Activated naive CD8-positive, alpha-beta T cell treated with anti-CD3 and anti-CD28 coated beads for 36 hours (primary cell): ENCODE data around the gene MFSD11. TPM values are rescaled to one million over a fixed set of nuclear protein-coding genes. Genes with fewer than 3 reads are reported as not detected.
"Not testable (repeated sequence)": the region's sequence is repeated elsewhere in the genome, so short reads cannot be mapped to it uniquely, and the experiment has no call there.

Experiments
- DNase-seq: peaks from one replicate; pipeline ENCODE4 v3.0.0; 2021
- H3K27ac Mint-ChIP-seq: one replicate; pipeline ENCODE4 v1.8.0; 2022; ENCODE audit warnings: mild to moderate bottlenecking, moderate library complexity, mixed read lengths
- H3K27me3 Mint-ChIP-seq: one replicate; pipeline ENCODE4 v1.8.0; 2022; ENCODE audit warnings: mild to moderate bottlenecking, mixed read lengths
- H3K36me3 Mint-ChIP-seq: one replicate; pipeline ENCODE4 v1.8.0; 2021; ENCODE audit warnings: mild to moderate bottlenecking, mixed read lengths
- H3K4me1 Mint-ChIP-seq: one replicate; pipeline ENCODE4 v1.8.0; 2021; ENCODE audit warnings: mixed read lengths
- H3K4me3 Mint-ChIP-seq: one replicate; pipeline ENCODE4 v1.8.0; 2022; ENCODE audit warnings: mild to moderate bottlenecking, moderate library complexity, mixed read lengths
- H3K9me3 Mint-ChIP-seq: one replicate; pipeline ENCODE4 v1.8.0; 2022; ENCODE audit warnings: mixed read lengths
- total RNA-seq, 2 experiments: library from RNA; stranded (reverse); gene quantifications; one replicate each; pipeline ENCODE4 v1.2.3, GENCODE V29; 2021

MFSD11 gene
- total RNA-seq, 2 experiments from 2014 or later = 14.4 to 16.0 TPM

DNA sequence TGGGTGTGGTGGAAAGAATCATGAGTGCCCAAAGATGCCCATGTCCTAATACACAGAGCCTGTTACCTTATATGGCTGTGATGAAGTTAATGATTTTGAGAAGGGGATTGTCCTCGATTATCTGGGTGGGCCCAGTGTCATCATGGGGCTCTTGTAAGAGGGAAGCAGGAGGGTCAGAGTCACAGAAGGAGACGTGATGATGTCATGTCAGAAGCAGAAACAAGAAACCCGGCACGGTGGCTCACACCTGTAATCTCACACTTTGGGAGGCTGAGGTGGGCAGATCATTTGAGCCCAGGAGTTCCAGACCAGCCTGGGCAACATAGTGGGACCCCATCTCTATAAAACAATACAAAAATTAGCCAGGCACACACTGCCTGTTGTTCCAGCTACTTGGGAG is 75.0 kb downstream of the MFSD11 start:
- no peak for DNase-seq
- no peaks in the 10 kb centered on the region for H3K27me3 Mint-ChIP-seq
- H3K27ac Mint-ChIP-seq = no peak overlapping the region
- no peaks in the 10 kb centered on the region for H3K9me3 Mint-ChIP-seq
- H3K4me3 Mint-ChIP-seq = no peak overlapping the region
- H3K4me1 Mint-ChIP-seq = peaks cover 7% of the 10 kb centered on the region
- H3K36me3 Mint-ChIP-seq = no peaks in the 10 kb centered on the region

DNA sequence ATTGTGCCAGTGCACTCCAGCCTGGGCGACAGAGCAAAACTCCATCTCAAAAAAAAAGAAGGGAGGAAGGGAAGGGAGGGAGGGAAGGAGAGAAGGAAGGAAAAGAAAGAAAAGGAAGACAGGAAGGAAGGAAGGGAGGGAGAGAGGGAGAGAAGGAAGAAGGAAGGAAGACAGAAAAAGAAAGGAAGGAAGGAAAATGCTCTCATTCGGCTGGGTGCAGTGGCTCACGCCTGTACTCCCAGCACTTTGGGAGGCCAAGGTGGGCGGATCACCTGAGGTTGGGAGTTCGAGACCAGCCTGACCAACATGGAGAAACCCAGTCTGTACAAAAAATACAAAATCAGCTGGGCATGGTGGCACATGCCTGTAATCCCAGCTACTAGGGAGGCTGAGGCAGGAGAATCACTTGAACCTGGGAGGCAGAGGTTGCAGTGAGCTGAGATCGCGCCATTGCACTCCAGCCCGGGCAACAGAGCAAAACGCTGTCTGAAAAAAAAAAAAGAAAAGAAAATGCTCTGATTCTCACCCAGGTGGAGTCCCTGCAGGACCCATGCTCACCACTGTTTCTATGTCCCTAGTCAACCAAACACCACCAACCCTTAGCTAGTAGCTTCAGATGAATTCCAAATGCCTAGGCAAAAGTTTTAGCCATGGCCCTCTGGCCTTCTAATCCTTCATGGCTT is 78.1 kb downstream of the MFSD11 start:
- H3K4me1 Mint-ChIP-seq = not testable (repeated sequence)

DNA sequence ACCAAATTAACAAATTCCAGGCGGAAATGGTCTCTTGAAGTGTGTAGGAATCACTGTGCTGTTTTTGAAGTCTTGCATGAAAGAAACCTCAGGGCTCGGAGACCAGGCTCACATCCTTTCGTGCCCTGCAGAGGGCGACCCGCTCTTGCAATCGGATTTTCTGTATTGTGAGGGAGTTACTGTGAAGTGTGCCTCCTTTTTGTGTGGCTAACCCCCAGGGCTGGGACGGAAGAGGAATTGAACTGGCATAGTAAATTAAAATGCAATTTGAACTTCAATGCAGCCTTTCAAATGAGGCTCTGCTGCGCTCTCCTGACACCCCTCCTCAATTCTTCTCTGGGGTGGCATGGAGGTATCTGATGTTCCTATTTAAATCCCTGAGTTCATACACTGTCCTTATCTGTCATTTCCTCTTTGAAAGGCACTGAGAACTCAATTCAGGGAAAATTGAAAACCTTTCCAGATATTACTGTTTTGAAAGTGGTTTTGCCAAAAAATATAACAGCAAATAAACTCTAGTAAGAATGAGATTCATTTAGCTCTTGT is 78.7 kb downstream of the MFSD11 start:
- H3K4me3 Mint-ChIP-seq = no peak overlapping the region
- H3K4me1 Mint-ChIP-seq = peaks cover 7% of the 10 kb centered on the region
- no peak overlapping the region for H3K27ac Mint-ChIP-seq
- H3K36me3 Mint-ChIP-seq = no peaks in the 10 kb centered on the region
- no peaks in the 10 kb centered on the region for H3K27me3 Mint-ChIP-seq
- DNase-seq = peak; percentile 57
- H3K9me3 Mint-ChIP-seq = no peaks in the 10 kb centered on the region

More for the DNA sequence above, 78.1 kb downstream of the MFSD11 start:
- H3K27ac Mint-ChIP-seq, H3K9me3 Mint-ChIP-seq, H3K36me3 Mint-ChIP-seq, H3K27me3 Mint-ChIP-seq, DNase-seq, H3K4me3 Mint-ChIP-seq: not testable (repeated sequence)

DNA sequence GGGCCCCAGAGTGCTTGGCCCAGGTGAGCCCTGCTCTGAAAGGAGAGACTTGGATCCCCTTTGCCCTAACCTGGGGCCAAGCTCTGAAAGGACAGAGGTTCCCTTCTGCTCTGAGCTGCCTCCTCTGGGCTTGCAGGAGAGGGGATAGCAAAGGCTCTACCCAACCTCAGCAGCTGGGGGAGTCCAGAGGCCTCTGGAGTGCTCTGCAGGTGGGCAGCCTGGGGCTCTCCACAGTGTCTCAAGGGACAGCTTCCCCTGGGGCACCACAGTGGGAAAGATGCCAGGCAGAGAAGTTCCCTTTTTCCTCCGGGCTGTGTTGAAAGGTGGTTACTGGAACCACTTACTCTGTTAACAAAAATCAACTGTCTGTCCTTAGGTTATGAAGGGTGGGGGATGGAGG is 82.1 kb downstream of the MFSD11 start:
- H3K4me3 Mint-ChIP-seq = no peak overlapping the region
- no peak for DNase-seq
- H3K9me3 Mint-ChIP-seq = no peaks in the 10 kb centered on the region
- H3K27ac Mint-ChIP-seq = no peak overlapping the region
- H3K36me3 Mint-ChIP-seq = no peaks in the 10 kb centered on the region
- peaks cover 7% of the 10 kb centered on the region for H3K4me1 Mint-ChIP-seq
- H3K27me3 Mint-ChIP-seq = no peaks in the 10 kb centered on the region

DNA sequence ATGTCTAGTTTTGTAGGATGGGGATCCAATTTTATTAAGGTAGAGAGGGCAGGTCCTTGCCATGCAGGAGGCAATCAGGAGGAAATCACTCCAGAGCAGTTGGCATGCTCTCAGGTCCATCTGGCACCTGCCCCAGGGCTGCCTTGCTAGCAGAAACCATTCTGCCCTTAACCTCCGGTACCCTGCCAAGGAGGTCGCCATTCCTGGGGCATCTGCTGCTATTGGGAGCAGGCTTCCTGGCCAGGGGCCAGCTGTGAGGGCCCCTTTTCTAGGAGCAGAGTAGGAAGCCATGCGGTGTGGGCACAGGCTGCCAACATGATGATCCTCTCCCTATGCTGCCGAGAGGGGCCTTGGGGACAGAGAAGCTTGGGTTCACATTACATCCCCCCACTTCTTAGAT is 82.6 kb downstream of the MFSD11 start:
- Mint-ChIP-seq H3K9me3 (no peaks in the 10 kb centered on the region), H3K36me3 (no peaks in the 10 kb centered on the region), H3K4me3 (no peak overlapping the region), H3K4me1 (peaks cover 7% of the 10 kb centered on the region), H3K27me3 (no peaks in the 10 kb centered on the region), H3K27ac (no peak overlapping the region)
- no peak for DNase-seq

DNA sequence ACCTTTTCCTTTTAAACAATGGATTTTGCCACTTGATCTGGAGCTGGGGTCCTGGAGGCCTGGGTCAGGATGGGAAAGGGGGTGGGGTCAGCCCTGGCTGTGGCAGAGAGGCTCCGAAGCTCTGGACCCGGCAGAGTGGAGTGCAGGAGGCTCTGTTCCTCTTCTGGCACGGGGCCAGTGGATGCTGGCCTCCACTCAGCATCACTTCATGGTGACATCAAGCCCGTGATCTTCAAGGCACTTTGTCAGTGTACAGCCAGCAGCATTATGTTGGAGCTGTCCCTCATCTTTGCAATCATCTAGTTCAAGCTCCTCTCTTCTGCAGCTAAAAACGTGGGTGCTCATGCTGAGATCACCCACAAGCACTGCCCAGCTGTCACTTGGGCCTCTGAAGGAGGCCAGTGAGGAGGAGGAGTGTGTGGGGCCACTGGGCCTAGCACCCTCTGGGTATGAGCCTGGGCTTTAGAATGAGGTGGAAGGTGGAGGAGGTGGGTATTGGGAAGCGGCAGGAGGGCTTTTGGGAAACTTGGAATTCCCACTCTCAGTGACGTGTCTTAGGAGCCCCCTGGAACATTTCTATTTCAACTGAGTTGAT is 84.4 kb downstream of the MFSD11 start:
- Mint-ChIP-seq H3K9me3 (no peaks in the 10 kb centered on the region), H3K4me1 (no peaks in the 10 kb centered on the region), H3K27me3 (no peaks in the 10 kb centered on the region), H3K36me3 (no peaks in the 10 kb centered on the region), H3K4me3 (no peak overlapping the region), H3K27ac (no peak overlapping the region)
- no peak for DNase-seq

DNA sequence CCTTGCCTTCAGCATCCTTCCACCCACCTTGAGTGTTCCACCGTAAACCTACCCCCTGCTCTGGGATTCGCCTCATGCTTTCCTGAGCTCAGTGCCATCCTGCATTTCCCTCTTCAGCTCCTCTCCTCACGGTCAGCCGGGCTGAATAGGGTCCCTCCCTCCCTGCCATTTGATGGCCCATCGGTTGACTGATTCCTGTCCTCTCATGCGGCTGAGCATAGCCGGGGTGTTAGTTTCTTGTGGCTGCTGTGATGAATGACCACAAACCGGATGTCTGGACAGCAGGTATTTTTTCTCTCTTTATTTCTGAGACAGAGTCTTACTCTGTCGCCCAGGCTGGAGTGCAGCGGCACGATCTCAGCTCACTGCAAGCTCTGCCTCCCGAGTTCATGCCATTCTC is 86.2 kb downstream of the MFSD11 start:
- DNase-seq = no peak
- Mint-ChIP-seq H3K4me3 (no peak overlapping the region), H3K36me3 (no peaks in the 10 kb centered on the region), H3K9me3 (no peaks in the 10 kb centered on the region), H3K4me1 (no peaks in the 10 kb centered on the region), H3K27ac (no peak overlapping the region), H3K27me3 (no peaks in the 10 kb centered on the region)

DNA sequence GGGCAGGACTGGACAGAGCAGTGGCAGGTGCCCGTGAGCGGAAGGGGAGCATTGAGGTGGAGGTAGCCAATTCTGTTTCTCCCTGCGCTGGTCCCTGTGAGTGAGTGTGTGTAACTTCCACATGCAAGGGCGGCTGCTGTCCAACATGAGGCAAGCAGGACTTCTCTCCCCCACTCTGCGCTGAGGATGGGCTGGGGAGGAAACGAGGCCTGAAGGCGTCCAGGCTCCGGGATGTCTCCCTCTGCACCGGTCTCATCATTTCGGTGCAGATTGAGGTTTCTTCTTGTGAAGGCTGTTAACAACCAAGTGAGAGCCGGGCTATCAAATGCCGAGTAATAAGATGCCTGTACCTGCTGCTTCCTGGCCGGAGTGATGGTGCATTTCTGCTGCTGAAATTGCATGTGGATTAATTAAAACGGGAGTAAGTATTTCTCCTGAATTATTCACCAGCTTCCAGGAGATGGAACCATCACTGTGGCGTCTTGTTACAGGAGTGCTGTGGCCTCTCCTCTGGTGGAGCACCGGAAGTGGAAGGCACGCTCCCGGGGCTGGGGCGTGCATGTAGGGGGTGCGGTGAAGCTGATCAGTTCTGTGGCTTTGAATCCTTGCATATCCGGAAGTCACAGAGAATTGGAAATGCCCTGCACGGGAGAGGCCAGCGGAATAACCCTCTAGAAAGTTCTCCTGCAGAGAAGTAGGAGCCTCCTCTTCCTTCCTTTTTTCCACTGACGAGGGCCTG is 88.6 kb downstream of the MFSD11 start:
- H3K27ac Mint-ChIP-seq = no peak overlapping the region
- H3K27me3 Mint-ChIP-seq = no peaks in the 10 kb centered on the region
- no peak overlapping the region for H3K4me3 Mint-ChIP-seq
- H3K9me3 Mint-ChIP-seq = no peaks in the 10 kb centered on the region
- no peaks in the 10 kb centered on the region for H3K4me1 Mint-ChIP-seq
- H3K36me3 Mint-ChIP-seq = no peaks in the 10 kb centered on the region
- no peak for DNase-seq

DNA sequence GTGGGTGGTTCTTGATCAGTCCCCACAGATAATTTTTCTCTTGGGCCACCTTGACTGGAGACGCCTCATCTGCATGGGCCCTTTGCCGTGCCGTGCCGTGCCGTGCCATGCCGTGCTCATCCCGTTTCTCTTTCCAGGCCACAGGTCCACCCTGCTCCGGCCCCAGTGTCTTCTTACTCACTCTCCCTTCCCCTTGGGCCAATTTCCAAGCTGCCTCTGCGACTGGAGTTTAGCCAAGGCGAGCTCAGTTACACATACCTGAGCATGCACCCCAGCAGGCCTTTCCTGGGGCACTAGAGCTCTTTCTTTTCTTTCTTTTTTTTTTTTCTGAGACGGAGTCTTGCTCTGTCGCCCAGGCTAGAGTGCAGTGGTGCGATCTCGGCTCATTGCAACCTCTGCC is 89.8 kb downstream of the MFSD11 start:
- Mint-ChIP-seq H3K4me1 (no peaks in the 10 kb centered on the region), H3K9me3 (no peaks in the 10 kb centered on the region), H3K27ac (no peak overlapping the region), H3K4me3 (no peak overlapping the region), H3K36me3 (no peaks in the 10 kb centered on the region), H3K27me3 (no peaks in the 10 kb centered on the region)
- no peak for DNase-seq

Other genes starting within 250 kb of the MFSD11 start
- gene RHBDF2, start 236.7 kb upstream of the MFSD11 start, total RNA-seq = 10 to 100 TPM; 20.7 to 22.2 TPM
- gene CYGB, start 200.4 kb upstream of the MFSD11 start, total RNA-seq = under 1 TPM; 0.33 to 0.62 TPM
- gene PRCD, start 198.1 kb upstream of the MFSD11 start, total RNA-seq = under 1 TPM; 0.36 to 0.66 TPM
- gene ST6GALNAC2, start 152.3 kb upstream of the MFSD11 start, total RNA-seq = not detected
- gene ST6GALNAC1, start 94.4 kb upstream of the MFSD11 start, total RNA-seq = not detected
- gene MXRA7, start 27.2 kb upstream of the MFSD11 start, total RNA-seq = 10 to 100 TPM; 13.7 to 14.8 TPM
- gene JMJD6, start 11.5 kb upstream of the MFSD11 start, total RNA-seq = 10 to 100 TPM; 54.6 to 55.8 TPM
- 10 to 100 TPM; 30.0 to 30.6 TPM for gene METTL23, start 11.3 kb upstream of the MFSD11 start, total RNA-seq
- 100 to 1,000 TPM; 549 to 571 TPM for gene SRSF2, start 788 bp upstream of the MFSD11 start, total RNA-seq
- under 1 TPM; 0.12 to 0.18 TPM for gene MGAT5B, start 130.3 kb downstream of the MFSD11 start, total RNA-seq